ENCODE results near the gene CTSC.

CTSC gene

DNA sequence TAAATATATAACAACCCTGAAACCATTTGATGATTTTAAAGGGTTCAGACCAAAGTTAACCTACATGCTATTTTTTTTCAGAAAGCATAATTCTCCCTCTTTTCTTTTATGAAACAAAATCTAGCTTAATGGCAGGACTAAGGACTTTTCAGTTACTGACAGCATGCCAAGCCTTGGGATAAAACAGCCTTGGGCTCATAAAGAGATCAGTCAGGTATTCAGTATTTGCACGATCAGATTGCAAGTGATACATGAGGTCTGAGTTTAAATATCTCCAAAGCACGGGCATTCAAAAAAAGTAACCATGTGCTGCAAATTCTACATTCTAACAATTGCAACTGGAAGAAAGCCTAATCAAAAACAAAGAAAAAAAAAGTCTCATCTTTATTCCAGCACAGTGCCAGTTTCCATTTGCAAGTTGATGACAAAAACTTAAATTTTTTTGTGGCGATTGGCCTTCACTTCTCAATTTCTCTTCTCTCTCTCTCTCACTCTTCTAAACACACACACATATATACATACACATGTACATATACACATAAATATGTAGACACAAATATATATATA is 60.1 kb downstream of the CTSC start:
- no peak overlapping the region for H3K4me3 ChIP-seq (replicated peaks; ENCODE audit: low read depth, low read length)
- TF ChIP-seq, protein P1, sequence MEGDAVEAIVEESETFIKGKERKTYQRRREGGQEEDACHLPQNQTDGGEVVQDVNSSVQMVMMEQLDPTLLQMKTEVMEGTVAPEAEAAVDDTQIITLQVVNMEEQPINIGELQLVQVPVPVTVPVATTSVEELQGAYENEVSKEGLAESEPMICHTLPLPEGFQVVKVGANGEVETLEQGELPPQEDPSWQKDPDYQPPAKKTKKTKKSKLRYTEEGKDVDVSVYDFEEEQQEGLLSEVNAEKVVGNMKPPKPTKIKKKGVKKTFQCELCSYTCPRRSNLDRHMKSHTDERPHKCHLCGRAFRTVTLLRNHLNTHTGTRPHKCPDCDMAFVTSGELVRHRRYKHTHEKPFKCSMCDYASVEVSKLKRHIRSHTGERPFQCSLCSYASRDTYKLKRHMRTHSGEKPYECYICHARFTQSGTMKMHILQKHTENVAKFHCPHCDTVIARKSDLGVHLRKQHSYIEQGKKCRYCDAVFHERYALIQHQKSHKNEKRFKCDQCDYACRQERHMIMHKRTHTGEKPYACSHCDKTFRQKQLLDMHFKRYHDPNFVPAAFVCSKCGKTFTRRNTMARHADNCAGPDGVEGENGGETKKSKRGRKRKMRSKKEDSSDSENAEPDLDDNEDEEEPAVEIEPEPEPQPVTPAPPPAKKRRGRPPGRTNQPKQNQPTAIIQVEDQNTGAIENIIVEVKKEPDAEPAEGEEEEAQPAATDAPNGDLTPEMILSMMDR (IDR thresholded peaks at IDR 0.05; ENCODE audit: low read length, missing control alignments): no peak
- no peak for DNase-seq (ENCODE audit: low read depth)

DNA sequence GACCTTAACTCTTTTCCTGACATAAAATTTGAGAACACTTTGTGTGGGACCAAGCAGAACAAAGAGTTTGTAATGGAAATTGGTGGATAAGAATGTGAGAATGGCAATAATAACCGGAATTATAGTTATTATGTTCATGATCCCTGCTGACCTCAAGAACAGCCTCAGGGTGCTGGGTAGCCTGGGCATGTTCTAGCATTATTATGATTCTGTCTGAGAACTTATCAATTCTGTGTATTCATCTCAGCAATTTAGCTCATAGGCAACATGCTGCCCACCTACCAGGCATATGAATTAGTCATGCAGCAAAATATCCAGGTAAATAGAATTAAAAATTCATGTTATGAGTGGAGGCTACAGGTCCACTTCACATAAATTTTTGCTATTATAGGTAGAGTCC is 61.9 kb downstream of the CTSC start:
- DNase-seq (ENCODE audit: low read depth): no peak
- TF ChIP-seq, protein P1 (IDR thresholded peaks at IDR 0.05; ENCODE audit: low read length, missing control alignments): no peak
- no peak overlapping the region for H3K4me3 ChIP-seq (replicated peaks; ENCODE audit: low read depth, low read length)

DNA sequence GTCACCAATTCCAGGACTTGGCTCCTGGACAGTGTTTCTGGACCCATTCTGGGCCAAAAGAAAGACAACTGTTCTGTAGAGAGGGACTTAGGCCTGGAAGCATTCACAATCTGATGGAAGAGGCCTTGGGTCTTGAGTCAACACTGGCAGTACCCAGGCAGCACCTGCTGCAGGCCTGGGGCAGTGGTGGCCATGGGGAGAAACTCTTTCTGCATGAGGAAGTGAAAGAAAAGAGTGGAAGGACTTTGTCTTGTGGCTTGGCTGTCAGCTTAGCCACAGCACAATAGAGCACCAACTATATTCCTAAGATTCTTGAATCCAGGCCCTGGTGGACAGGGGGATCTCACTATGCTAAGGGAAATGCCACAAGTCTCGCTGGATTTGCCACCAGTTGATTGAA is 70.6 kb downstream of the CTSC start:
- H3K4me3 ChIP-seq (replicated peaks; ENCODE audit: low read depth, low read length): no peak overlapping the region
- DNase-seq (ENCODE audit: low read depth): no peak
- TF ChIP-seq, protein P1 (IDR thresholded peaks at IDR 0.05; ENCODE audit: low read length, missing control alignments): no peak

DNA sequence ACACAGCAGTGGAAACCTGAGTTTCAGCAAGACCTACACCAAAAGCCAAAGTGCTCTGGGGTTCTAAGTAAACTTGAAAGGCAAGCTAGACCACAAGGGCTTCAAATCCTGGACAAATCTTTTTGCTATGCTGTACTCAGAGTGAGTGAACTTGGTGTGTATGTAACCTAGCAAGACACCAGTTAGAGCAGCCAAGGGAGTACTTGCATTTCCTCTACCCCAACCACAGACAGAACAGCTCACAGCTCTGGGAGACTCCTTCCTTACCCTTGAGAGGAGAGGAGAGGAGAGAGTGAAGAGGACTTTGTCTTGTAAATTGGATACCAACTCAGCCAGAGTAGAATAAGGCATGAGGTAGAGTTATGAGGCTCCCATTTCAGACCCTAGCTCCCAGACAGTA is 71.4 kb downstream of the CTSC start:
- TF ChIP-seq, protein P1 (IDR thresholded peaks at IDR 0.05; ENCODE audit: low read length, missing control alignments): no peak
- no peak overlapping the region for H3K4me3 ChIP-seq (replicated peaks; ENCODE audit: low read depth, low read length)
- no peak for DNase-seq (ENCODE audit: low read depth)

DNA sequence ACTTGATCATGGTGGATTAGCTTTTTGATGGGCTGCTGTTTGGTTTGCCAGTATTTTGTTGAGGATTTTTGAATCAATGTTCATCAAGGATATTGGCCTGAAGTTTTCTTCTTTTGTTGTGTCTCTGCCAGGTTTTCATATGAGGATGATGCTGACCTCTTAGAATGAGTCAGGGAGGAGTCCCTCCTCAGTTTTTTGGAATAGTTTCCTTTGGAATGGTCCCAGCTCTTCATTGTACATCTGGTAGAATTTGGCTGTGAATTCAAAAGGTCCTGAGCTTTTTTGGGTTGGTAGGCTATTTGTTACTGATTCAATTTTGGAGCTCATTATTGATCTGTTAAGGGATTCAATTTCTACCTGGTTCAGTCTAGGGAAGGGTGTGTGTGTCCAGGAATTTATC is 78.1 kb downstream of the CTSC start:
- TF ChIP-seq, protein P1 (IDR thresholded peaks at IDR 0.05; ENCODE audit: low read length, missing control alignments): no peak
- no peak overlapping the region for H3K4me3 ChIP-seq (replicated peaks; ENCODE audit: low read depth, low read length)
- DNase-seq (ENCODE audit: low read depth): no peak

DNA sequence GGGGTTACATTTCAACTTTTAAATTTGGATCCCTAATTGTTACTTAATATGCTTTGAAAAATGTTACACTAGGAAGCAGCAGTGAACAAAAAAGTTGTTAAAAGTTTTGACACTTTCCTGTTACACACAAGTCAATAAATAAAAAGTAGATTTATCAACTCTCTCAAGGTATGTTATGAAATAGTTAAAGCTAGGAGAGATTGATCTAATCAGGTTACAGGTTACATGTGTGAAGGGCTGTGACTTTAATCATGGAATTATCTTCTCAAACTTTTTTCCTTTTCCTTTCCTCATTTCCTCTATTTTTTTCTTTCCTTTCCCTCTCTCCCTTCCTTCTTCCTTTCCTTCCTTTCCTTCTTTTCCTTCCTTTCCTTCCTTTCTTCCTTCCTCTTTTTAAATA is 85.3 kb downstream of the CTSC start:
- TF ChIP-seq, protein P1 (IDR thresholded peaks at IDR 0.05; ENCODE audit: low read length, missing control alignments): no peak
- H3K4me3 ChIP-seq (replicated peaks; ENCODE audit: low read depth, low read length): no peak overlapping the region

DNA sequence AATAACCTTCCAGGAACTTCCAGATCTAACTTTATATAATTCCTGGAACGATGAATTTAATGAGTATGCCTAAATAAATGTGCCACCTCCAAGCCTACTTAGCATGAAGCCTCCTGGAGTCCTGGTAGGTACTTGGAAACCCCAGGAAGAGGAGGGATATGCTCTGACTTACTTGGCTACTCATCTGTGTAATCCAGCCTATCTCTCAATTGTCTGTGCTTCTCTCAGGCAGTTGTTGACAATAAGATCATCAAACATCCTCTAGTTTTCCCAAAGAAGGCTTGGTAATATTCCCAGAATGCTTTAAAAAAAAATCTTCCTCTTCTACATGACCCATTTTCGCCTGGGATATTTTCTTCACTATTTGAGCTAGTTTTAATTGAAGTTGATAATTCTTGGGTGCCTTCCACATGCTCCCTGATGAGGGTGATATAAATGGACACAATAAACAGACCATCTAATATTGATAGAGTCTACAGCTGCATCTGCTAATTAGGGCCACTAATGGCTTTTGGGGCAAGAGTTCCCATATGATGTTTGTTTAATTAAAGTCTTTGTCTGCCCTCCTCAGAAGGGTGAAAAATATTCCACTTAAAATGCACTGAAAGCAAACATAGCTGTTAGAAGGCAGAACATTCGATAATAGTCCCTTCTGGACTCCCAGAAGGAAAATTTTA is 86.8 kb downstream of the CTSC start:
- DNase-seq (ENCODE audit: low read depth): no peak
- H3K4me3 ChIP-seq (replicated peaks; ENCODE audit: low read depth, low read length): no peak overlapping the region
- TF ChIP-seq, protein P1 (IDR thresholded peaks at IDR 0.05; ENCODE audit: low read length, missing control alignments): no peak

More for the DNA sequence above, 85.3 kb downstream of the CTSC start:
- DNase-seq (ENCODE audit: low read depth): no peak
